Pons (tissue), 1 donor: ENCODE measurements around the gene FAM83G.
"Not testable (repeated sequence)": the region's sequence is repeated elsewhere in the genome, so short reads cannot be mapped to it uniquely, and the experiment has no call there.

Source experiments
- DNase-seq: peaks from one replicate; pipeline ENCODE4 v3.0.0-alpha.2; 2016; ENCODE audit warnings: low spot score

The FAM83G gene

GRCh38 chr17:18966831-18967624 lies 37.5 kb downstream of the FAM83G start:
- DNase-seq: no peak

- DNase-seq: no peak
Observed at GRCh38 chr17:18965530-18966236, 38.9 kb downstream of the FAM83G start.

- no peak for DNase-seq
Observed at GRCh38 chr17:18964550-18964949, 40.0 kb downstream of the FAM83G start.

- no peak for DNase-seq
Observed at GRCh38 chr17:18964018-18964351, 40.6 kb downstream of the FAM83G start.

- no peak for DNase-seq
Observed at GRCh38 chr17:18963126-18964017, 41.2 kb downstream of the FAM83G start.

- DNase-seq: no peak
Observed at GRCh38 chr17:18962494-18962815, 42.1 kb downstream of the FAM83G start.

GRCh38 chr17:18961634-18962493 lies 42.7 kb downstream of the FAM83G start:
- no peak for DNase-seq

- DNase-seq: peak; percentile 26
Observed at GRCh38 chr17:18960803-18961511, 43.6 kb downstream of the FAM83G start.

GRCh38 chr17:18960241-18960665 lies 44.3 kb downstream of the FAM83G start:
- no peak for DNase-seq

- no peak for DNase-seq
Observed at GRCh38 chr17:18959845-18960240, 44.7 kb downstream of the FAM83G start.

GRCh38 chr17:18959071-18959844 lies 45.3 kb downstream of the FAM83G start:
- DNase-seq: no peak

GRCh38 chr17:18958611-18959010 lies 46.0 kb downstream of the FAM83G start:
- DNase-seq: no peak

- DNase-seq: no peak
Observed at GRCh38 chr17:18957831-18958230, 46.7 kb downstream of the FAM83G start.

GRCh38 chr17:18956581-18956980 lies 48.0 kb downstream of the FAM83G start:
- no peak for DNase-seq

- DNase-seq: not testable (repeated sequence)
Observed at GRCh38 chr17:18956021-18956420, 48.5 kb downstream of the FAM83G start.

GRCh38 chr17:18955009-18955408 lies 49.6 kb downstream of the FAM83G start:
- DNase-seq: no peak

- no peak for DNase-seq
Observed at GRCh38 chr17:18954321-18954720, 50.2 kb downstream of the FAM83G start.

- DNase-seq: no peak
Observed at GRCh38 chr17:18953231-18953728, 51.3 kb downstream of the FAM83G start.

GRCh38 chr17:18951941-18952842 lies 52.4 kb downstream of the FAM83G start, which contains the start of gene SLC5A10:
SLC5A10 (plus strand) TSS chr17:18952165; CDS start chr17:18952206, 41 bp downstream.
- no peak for DNase-seq
